ENCODE results near the gene PEDS1.
"Not testable (repeated sequence)": the region's sequence is repeated elsewhere in the genome, so short reads cannot be mapped to it uniquely, and the experiment has no call there.

The PEDS1 gene

DNA sequence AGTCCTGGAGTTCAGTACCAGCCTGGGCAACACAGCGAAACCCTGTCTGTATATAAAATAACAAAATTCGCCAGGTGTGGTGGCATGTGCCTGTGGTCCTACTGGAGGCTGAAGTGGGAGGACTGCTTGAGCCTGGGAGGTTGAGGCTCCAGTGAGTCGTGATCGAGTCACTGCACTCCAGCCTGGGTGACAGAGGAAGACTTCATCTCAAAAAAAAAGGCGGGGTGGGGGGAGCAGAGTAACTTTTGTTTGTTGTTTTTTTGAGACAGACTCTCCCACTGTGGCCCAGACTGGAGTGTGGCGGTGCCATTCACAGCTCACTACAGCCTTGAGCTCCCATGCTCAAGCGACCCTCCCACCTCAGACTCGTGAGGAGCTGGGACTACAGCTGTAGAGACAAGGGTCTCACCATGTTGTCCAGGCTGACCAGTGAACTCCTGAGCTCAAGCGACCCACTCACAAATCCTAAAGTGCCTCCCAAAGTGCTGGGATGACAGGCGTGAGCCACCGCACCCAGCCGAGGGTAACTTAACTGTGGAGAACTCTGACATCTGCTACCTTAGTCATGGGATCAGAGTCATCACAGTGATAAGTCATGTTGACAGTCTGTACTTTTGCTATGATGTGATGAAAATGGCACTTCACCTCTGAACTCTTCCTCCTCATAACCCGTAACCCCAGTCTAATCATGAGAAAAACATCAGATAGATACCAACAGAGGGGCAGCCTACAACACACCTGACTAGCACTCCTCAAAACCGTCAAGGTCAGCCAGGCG lies 16.5 kb downstream of the PEDS1 start:
- DNase-seq: no peak

DNA sequence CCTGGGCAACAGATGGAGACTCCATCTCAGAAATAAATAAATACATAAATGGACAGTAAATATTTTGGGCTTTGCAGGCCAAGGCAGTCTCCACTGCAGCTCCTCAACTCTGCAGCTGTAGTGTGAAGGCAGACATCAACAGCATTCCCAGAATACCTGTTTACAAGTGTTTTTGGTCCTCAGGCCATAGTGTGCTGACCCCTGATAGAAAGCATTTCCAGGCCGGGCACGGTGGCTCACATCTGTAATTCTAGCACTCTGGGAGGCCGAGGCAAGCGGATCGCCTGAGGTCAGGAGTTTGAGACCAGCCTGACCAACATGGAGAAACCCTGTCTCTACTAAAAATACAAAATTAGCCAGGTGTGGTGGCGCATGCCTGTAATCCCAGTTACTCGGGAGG lies 18.4 kb downstream of the PEDS1 start:
- not testable (repeated sequence) for DNase-seq

DNA sequence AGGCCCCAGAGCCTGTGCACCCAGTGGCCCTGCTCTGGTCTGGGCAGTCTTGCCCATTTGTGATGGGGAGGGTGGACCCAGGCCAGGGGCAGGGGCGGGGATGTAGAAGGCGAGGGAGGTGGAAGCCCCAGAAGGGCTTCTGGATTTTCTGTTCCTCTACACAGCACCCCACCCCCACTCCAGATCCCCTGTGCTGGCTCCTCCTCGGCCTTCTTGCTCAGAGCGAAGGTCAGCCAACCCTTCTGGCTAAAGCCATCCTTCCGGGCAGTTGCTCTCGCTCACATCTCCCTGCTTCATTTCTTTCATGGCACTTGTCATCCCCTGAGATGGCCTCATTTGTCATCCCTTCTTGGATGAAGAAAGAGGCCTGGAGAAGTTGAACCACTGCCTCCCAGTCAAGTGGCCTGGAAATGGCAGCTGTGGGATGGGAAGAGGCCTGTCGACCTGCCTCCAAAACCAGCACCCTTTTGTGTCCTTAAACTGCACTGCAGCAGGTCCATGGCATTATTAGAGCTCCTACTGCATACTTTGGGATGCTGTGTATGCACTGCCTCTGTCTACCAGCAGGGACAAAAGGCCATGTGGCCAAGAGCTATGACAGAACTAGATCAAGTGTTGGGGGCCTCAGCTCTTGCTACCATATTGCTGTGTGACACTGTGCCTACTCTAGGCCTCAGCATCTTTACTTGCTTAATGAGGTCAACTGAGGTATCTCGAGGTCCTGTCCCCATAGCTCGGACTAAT lies 19.9 kb downstream of the PEDS1 start:
- no peak for DNase-seq

DNA sequence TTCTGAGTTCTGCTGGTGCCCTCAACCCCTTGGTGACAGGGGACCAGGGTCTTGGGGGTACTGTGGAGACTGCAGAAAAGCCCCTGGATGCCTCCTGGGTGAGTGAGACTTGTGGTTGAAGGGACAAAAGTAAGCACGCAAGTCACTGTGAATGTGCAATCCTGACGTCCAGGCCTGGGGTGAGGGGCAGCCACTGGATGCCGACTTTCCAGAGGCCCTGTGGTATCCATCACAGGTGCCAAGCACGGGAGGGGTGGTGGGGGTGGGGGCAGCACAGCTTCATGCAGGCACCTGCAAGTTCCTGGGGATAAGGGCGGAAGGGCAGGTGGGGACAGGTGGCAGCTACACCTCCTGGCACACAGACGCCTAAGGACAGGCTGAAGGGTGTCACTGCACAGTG lies 20.5 kb downstream of the PEDS1 start:
- no peak for DNase-seq

DNA sequence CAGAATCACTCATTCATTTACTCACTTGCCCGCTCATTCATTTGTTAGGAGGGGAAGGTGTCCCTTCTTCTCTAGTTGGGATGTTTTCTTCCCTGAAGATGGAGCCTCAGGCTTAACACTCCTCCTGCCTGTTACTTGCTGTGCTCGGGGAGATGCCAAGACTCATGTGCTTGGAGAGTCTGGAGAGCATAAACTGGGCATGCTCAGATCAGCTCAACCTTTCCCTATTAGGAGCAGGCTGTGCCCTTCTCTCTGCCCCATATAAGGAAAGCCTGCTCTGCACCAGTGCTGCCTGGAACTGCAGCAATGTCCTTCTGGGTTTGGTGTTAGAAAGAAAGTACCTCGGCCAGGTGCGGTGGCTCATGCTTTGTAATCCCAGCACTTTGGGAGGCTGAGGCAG lies 22.5 kb downstream of the PEDS1 start:
- DNase-seq: no peak

DNA sequence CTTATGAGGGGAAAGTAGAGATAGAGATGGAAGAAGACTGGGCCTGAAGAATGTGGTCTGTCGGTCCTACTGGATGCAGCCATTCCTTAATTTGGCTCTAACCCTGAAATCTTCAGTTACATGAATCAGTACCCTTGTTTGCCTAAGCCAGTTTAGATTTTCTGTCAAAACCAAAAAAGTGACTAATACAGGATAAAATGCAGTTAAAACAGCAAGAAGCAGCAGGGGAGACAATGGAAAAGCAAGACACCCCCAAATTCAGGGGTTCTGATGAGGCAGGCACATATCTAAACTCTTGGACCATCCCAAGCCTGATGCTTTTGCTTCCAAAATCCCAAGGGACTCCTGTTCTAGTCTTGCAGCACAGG lies 23.2 kb downstream of the PEDS1 start:
- no peak for DNase-seq

DNA sequence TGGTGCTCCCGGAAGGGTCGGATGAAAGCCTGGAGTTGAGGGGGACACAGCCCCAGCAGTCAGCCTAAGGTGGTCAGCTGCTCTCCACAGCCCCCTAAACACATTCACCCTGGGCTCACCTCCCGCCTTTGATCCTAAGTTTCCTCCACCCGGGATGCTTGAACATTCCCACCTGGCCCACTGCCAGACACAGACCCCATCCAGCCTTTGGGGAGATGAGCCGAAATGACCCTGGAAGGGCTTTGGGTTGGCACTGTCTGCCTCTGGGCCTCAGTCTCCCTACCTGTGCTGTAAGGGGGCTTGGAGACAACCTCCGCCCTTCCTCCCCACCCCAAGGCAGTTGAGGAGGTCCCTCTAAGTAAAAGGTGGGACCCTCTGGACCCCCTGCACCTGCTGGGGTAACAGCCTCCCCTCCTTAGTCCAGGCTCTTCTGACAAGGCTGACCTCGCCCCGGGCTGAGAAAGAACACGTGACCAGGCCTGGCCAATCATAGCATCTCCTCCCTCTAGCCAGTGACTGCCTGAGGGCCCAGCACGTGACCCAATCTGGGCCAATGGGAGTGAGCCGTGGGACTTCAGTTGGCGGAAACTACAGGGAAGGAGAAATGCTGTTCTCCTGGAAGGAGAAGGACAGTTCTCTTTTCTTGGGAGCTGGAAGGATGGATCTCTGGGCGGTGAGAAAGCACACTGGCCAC lies 23.7 kb downstream of the PEDS1 start:
- no peak for DNase-seq

DNA sequence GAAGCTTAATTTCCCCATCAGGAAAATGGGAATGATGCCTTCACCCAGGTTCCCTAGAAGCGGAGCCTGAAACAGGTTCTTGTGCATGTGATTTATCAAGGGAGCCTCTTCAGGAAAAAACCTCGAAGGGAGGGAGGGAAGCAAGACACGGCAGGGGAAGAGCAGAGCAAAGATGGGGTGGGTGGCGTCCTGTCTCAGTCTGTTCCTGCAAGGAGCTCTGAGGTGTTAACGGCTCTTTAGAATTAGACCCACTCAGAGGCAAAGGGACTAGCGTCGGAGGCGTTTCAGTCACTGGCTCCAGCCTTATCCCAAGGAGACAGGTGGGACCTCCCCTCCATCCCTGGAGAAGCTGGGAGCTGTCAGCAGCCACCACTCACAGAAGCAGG lies 25.0 kb downstream of the PEDS1 start:
- peak in 1 of 58 donors; percentile 28 for DNase-seq

DNA sequence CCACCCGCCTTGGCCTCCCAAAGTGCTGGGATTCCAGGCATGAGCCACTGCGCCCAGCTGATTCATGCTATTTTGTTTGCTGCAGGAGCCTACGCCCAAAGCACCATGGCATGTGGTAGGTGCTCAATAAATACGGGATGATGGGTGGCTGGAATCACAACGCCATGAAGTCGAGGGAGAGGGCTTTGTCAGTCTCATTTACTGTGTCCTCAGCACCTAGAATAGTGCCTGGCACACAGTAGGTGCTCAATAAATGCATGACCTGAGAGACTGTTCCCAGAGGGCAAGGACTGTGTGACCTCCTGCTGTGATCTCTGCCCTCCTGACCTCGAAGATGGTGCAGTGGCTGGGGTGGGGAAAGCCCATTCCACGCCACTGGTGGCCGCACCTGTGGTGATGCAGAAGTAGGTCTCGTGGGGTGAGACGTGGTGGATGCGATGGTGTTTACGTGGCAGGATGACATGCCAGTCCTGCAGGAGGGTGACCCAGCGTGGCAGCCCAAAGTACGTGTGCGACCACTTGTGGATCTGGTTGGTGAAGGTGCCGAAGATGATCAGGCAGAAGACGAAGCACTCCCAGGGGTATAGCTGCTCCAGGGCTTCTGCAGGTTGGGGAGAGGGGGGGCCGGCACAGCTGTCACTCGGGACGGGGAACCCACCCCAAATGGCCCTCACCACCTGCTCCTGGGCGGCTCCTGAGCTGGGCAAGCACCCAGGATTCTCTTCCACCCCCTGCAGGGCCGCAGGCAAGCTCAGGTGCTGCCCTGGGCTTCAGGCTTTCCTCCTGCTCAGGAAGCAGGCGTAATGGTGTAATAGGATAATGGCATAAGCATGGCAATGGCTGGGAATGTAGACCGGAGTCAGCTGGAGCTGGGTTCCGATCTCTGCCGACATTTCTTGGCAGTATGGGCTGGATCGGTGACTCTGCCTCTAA lies 25.7 kb downstream of the PEDS1 start:
- no peak for DNase-seq

DNA sequence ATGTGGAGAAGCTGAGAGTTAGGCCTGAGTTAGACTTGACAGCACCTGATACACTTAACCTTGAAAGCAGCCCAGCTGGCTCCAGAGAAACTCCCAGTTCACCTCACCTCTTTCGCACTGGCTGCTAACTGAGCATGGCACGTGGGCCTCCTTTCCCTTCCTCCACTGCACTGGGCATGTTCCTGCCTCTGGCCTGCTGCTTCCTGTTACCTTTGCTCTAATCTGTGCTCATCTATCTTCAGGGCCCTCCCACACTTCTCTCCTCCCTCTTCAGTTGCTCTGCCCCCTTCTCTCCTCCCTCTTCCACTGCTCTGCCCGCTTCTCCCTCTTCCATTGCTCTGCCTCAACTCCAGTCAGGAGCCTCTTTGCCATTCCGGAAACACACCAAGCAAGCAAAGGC lies 26.9 kb downstream of the PEDS1 start:
- DNase-seq: no peak

DNA sequence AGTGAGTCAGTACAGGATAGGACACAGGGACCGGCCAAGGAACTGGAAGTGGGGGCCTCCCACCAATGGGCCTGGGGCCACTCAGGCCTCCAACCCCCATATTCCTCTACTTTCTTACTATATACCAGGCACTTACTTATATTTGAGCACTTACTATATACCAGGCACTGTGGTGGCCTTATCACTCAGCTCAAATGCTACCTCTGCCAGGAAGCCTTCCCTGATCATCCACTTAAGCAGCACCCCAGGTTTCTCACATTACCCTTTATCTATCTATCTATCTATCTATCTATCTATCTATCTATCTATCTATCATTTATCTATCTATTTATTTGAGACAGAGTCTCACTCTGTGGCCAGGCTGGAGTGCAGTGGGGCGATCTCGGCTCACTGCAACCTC lies 28.2 kb downstream of the PEDS1 start:
- DNase-seq: no peak

DNA sequence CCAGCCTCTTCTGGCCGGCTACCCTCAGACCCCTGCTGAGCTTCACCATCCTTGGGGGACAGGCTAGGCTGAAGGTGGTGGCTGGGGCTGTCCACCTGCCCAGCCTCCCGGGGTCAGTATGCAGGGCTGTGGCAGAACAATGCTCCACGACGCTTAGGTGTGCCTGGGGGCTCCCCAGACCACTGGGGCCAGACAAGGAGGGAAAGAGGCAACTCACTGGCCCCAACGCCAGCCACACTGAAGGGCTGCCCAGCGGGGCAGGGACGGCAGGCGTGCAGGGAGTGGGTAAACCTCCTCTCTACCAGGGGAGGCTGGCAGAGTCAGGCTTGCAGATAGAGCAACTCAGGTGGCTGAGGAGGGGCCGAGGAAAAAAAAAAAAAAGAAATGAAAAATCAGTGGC lies 29.0 kb downstream of the PEDS1 start:
- DNase-seq: no peak

DNA sequence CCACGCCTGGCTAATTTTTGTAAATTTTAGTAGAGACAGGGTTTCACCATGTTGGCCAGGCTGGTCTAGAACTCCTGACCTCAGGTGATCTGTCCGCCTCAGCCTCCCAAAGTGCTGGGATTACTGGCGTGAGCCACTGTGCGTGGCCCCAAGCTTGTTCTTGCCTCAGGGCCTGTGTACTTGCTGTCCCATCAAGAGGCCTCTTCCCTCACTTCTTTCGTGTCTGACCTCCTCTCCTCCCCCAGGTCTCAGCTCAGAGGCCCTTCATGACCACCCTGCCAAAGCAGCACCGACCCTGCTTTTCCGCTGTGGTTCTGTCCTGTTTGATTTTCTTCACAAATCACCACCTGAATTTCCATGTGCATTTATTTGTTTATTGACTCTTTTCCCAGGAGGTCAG lies 30.1 kb downstream of the PEDS1 start:
- no peak for DNase-seq

DNA sequence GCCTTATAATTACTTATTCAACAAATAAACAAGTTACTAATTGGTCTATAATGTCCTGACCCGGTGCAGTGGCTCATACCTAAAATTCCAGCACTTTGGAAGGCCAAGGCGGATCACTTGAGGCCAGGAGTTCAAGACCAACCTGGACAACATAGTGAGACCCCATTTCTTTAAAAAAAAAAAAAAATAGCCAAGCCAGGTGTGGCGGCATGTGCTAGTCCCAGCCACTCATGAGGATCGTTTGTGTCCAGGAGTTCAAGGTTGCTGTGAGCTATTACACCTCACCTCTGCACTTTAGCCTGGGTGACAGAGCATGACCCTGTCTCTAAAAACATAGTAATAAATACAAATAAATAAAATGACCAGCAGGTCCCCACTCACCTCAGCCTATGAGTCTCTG lies 30.8 kb downstream of the PEDS1 start:
- DNase-seq: no peak

DNA sequence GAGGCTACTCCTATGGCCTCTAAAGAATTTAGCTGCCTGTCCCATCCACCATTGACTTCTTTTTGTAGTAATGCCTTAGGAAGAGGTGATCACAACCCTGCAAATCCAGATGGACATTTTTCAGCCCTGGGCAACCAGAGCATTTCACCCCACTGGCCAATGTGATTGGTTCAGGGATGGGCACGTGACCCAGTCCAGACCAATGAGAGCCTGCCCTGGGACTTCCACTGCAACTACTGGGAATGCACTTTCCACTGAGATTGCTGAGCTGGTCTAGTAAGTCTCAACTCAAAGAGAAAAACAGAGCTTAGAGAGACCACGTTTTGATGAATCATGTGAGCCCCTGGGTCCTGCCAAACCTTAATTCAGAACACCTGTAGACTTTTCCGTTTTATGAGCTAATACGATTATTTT lies 31.7 kb downstream of the PEDS1 start:
- no peak for DNase-seq

DNA sequence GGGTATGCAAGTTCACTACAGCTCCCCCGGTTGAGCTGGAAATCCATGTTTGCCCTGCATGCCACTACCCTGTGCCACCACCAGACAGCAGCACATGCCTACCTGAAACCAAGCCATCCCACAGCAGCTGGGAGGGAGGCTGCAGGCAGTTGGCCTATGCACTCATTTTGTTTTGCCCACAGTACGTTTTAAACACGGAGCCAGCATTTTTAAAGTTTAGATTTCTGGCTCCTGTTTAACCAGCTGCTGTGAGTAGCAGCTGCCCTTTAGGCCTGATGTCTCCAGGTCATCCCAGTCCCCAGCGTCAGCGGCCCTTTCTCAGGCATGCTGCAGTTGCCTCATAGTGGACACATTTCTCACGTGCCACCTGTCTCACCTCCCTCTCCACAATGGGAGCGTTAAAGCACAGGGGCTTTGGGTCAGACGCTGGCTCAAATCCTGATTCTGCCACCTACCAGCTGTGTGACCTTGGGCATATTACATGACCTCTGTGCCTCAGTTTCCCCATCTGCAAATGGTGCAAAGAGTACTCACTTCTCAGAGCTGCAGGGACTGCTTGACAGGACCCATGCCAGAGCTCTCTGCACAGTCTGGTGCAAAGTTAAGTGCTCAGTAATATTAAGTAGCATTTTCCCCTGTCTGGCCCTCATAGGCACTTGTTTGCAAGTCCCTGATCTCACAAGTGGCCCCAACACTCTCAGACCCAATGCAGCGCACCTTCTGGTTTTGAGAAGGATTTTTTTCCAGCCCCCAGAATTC lies 32.4 kb downstream of the PEDS1 start:
- peak in 47 of 58 donors; percentile 4 to 79 (median 50) for DNase-seq

DNA sequence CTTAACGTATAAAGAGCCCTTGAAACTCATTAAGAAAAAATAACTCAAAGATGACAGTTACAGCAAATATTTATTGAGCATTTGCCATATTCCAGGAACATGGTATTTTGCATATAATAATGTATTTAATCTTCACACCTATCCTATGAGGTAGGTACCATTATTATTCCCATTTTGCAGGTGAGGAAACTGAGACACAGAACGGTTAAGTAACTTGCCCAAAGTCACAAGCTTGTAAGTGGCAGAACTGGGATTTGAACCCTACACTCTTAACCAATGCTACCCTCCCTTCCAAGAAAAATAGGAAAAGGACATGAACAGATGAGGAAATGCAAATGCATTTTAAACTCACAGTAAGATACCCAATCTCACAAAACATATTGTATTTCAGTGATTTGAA lies 35.3 kb downstream of the PEDS1 start:
- no peak for DNase-seq

DNA sequence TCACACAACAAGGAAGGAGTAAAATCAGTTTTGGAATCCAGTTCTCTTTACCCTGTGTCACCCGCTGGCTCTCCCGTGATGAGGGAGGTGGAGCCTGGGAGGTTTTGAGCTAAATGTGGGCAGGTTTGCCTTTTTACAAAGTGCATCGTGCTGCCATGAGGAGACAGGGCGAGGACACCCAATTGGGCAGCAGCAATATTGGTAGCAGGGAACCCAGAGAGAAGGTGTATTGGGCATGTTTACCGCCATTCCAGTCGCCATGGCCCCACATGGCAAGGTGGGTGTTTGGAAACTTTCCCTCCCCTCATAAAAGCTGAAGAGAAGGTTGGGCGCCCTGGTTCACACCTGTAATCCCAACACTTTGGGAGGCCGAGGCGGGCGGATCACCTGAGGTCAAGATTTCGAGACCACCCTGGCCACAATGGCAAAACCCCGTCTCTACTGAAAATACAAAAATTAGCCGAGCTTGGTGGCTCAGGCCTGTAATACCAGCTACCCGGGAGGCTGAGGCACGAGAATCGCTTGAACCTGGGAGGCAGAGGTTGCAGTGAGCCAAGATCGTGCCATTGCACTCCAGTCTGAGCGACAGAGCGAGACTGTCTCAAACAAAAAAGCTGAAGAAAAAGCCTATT lies 37.0 kb downstream of the PEDS1 start:
- DNase-seq: peak in 2 of 58 donors; percentile 38 to 55

DNA sequence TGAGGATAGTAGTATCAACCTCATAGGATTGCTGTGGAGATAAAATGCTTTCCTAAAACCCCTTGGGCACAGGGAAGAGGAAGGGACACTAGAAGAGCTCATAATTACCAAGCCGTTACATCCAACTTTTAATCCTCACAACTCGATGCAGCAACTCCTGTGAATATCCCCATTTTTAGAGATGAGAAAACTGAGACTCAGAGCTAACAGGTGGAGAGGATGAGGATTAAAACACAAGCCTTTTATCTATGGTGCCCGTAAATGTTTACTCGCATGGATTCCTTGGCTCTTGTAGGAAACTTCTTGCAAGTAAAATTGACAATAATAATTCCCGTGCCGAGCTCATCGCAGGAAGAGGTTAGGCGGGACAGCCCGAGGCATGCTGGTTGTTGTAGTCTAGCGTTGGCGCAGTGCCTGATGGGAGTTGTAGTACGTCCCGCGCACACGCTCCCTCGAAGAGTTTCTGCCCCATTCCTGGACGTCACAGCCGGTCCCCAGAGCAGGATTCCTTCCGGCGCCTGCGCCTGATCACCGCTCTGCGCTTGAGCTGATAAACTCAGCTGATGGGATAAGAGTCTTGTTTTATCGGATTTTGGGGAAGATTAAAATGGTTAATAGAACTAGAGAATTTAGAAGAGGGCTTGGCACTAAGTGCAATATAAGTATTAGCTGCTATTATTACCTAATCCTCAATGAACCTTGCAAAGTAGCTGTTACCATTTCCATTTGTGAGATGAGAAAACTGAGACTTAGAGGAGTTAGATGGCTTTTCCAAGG lies 37.7 kb downstream of the PEDS1 start:
- peak; percentile 70 to 98 (median 94) for DNase-seq
